ENCODE measurements around the gene ZNF783.

The ZNF783 gene

DNA sequence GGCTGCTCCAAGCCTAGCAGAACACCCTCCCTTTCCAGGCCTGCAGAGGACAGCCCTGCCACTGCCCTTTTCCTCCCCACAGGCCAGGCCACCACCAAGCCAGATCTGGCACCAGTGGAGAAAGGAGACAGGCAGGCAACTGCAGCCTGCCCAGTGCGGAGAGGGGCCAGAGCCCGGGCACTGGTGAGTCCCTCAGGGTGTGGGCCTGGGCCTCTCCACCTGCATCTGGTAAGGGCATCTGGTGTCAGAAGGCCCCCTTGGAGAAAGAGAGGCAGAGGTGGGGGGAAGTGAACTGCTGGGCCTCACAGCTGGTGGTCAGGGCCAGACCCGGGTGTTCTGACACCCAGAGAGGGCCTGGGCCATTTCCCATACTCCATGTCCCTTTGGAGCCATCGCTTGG is 27.9 kb downstream of the ZNF783 start:
- Histone ChIP-seq H2AFZ (ENCODE audit: low read depth, low read length) (no peak overlapping the region), H3K36me3 (ENCODE audit: insufficient read depth, low read length) (no peaks in the 10 kb centered on the region), H3K9me3 (ENCODE audit: low read length) (peaks cover 1% of the 10 kb centered on the region), H3K27me3 (ENCODE audit: insufficient read depth, low read length) (no peaks in the 10 kb centered on the region), H3K4me3 (ENCODE audit: low read length) (no peak overlapping the region), H3K4me1 (ENCODE audit: insufficient read depth, low read length) (no peaks in the 10 kb centered on the region)

GRCh38 chr7:149291036-149291780 is 29.2 kb downstream of the ZNF783 start:
- H3K9me3 ChIP-seq (ENCODE audit: low read length) = peaks cover 1% of the 10 kb centered on the region
- H3K27me3 ChIP-seq (ENCODE audit: insufficient read depth, low read length) = no peaks in the 10 kb centered on the region
- H3K4me3 ChIP-seq (ENCODE audit: low read length) = no peak overlapping the region
- H2AFZ ChIP-seq (ENCODE audit: low read depth, low read length) = no peak overlapping the region
- no peaks in the 10 kb centered on the region for H3K36me3 ChIP-seq (ENCODE audit: insufficient read depth, low read length)
- H3K4me1 ChIP-seq (ENCODE audit: insufficient read depth, low read length) = no peaks in the 10 kb centered on the region

DNA sequence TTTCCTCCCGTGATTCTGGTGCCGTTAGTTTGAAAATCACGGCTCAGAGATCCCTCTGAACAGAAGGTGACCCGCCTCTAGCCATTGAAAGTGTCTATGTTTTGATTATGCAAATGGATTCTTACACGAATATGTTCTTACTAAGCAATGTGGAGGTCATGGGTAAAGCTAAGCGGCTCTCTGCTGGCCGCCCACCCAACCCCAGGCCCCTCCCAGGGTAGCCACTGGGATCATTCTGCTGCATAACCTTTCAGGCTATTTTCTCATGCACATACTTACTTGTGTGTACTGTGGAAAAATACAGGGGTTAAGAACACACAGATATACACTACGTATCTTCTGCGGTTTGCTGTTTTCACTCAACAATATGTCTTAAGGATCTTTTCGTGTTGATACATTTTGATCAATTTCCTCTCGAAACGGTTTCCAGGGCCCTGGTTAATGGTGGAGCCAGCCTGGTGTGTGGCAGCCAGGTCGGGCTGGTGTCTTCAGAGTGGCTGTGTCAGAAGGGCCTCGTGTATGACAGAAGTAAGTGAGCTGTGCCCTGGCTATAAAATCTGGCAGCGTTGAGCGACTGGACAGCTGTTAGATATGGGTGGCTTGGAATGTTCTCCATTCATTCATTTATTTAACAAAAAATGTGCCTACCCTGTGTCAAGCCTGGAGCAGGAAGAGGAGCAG is 29.9 kb downstream of the ZNF783 start:
- H3K9me3 ChIP-seq (ENCODE audit: low read length) = peaks cover 1% of the 10 kb centered on the region
- no peaks in the 10 kb centered on the region for H3K27me3 ChIP-seq (ENCODE audit: insufficient read depth, low read length)
- H3K4me1 ChIP-seq (ENCODE audit: insufficient read depth, low read length) = no peaks in the 10 kb centered on the region
- no peak overlapping the region for H2AFZ ChIP-seq (ENCODE audit: low read depth, low read length)
- H3K4me3 ChIP-seq (ENCODE audit: low read length) = no peak overlapping the region
- no peaks in the 10 kb centered on the region for H3K36me3 ChIP-seq (ENCODE audit: insufficient read depth, low read length)

DNA sequence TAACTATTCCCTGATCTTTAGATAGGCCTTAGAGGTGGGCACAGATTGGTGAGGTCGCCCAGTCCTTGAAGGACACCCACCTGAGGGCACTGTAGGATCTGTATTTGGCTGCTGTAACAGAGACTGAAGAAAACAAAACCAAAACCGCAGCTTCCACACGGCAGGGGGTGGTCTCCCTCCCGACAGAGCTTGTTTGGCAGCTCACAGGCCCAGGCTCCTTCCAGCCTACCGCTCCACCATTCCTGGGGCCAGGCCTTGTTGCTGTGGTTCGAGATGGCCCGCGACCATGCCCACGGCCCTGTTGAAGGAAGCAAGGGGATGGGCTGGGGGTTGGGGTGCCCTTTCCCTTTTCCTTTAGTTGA is 30.4 kb downstream of the ZNF783 start:
- Histone ChIP-seq H3K27me3 (ENCODE audit: insufficient read depth, low read length) (no peaks in the 10 kb centered on the region), H3K4me1 (ENCODE audit: insufficient read depth, low read length) (no peaks in the 10 kb centered on the region), H3K36me3 (ENCODE audit: insufficient read depth, low read length) (no peaks in the 10 kb centered on the region), H2AFZ (ENCODE audit: low read depth, low read length) (no peak overlapping the region), H3K9me3 (ENCODE audit: low read length) (peaks cover 1% of the 10 kb centered on the region), H3K4me3 (ENCODE audit: low read length) (no peak overlapping the region)

DNA sequence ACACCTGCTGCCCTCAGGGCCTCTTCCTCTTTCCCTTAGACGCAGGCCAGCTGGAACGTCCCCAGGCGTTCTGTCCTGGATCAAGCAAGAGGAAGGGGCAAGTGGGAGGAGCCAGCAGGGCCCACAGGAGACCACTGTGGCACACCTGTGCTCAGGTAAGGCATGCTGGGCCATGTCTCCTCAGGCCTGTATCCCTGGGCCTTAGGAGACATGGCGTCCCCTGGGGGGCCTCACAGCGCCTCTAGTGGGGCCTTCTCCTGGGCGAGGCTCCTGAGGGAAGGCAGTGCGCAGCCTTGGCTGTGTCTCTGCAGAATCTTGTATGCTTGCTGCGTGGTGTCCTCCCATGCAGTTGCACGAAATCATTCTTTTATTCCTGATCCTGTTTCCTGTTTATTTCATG is 31.3 kb downstream of the ZNF783 start:
- Histone ChIP-seq H3K4me1 (ENCODE audit: insufficient read depth, low read length) (no peaks in the 10 kb centered on the region), H3K27me3 (ENCODE audit: insufficient read depth, low read length) (no peaks in the 10 kb centered on the region), H3K4me3 (ENCODE audit: low read length) (no peak overlapping the region), H2AFZ (ENCODE audit: low read depth, low read length) (no peak overlapping the region), H3K9me3 (ENCODE audit: low read length) (peaks cover 1% of the 10 kb centered on the region), H3K36me3 (ENCODE audit: insufficient read depth, low read length) (no peaks in the 10 kb centered on the region)

GRCh38 chr7:149293946-149294633 is 32.1 kb downstream of the ZNF783 start:
- Histone ChIP-seq H3K4me3 (ENCODE audit: low read length) (no peak overlapping the region), H2AFZ (ENCODE audit: low read depth, low read length) (no peak overlapping the region), H3K27me3 (ENCODE audit: insufficient read depth, low read length) (no peaks in the 10 kb centered on the region), H3K36me3 (ENCODE audit: insufficient read depth, low read length) (no peaks in the 10 kb centered on the region), H3K4me1 (ENCODE audit: insufficient read depth, low read length) (no peaks in the 10 kb centered on the region), H3K9me3 (ENCODE audit: low read length) (peaks cover 3% of the 10 kb centered on the region)

GRCh38 chr7:149294634-149295480 is 32.9 kb downstream of the ZNF783 start:
- H3K36me3 ChIP-seq (ENCODE audit: insufficient read depth, low read length) = no peaks in the 10 kb centered on the region
- no peaks in the 10 kb centered on the region for H3K4me1 ChIP-seq (ENCODE audit: insufficient read depth, low read length)
- H3K9me3 ChIP-seq (ENCODE audit: low read length) = peaks cover 3% of the 10 kb centered on the region
- no peak overlapping the region for H3K4me3 ChIP-seq (ENCODE audit: low read length)
- H3K27me3 ChIP-seq (ENCODE audit: insufficient read depth, low read length) = no peaks in the 10 kb centered on the region
- no peak overlapping the region for H2AFZ ChIP-seq (ENCODE audit: low read depth, low read length)

DNA sequence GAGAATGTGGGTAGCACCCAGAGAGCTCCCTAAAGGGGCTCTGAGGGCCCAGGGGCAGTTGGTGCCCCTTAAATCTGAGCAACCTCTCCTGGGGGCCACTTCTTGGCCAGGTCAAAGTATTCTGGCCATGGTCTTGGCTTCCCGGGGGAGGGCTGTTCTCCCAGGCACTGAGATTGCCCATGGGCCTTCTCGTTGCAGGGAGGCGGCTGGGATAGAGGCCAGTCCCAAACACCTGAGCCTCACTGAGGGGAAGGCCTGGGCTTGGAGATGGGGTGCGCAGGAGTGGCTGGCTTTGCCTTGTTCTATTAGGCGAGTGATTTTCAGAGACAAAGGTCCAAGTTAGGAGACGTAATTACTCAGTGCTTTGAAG is 33.5 kb downstream of the ZNF783 start:
- Histone ChIP-seq H3K4me1 (ENCODE audit: insufficient read depth, low read length) (no peaks in the 10 kb centered on the region), H3K36me3 (ENCODE audit: insufficient read depth, low read length) (no peaks in the 10 kb centered on the region), H3K27me3 (ENCODE audit: insufficient read depth, low read length) (no peaks in the 10 kb centered on the region), H3K4me3 (ENCODE audit: low read length) (no peak overlapping the region), H2AFZ (ENCODE audit: low read depth, low read length) (no peak overlapping the region), H3K9me3 (ENCODE audit: low read length) (peaks cover 3% of the 10 kb centered on the region)

- Histone ChIP-seq H3K4me1 (ENCODE audit: insufficient read depth, low read length) (no peaks in the 10 kb centered on the region), H3K9me3 (ENCODE audit: low read length) (peaks cover 3% of the 10 kb centered on the region), H3K36me3 (ENCODE audit: insufficient read depth, low read length) (no peaks in the 10 kb centered on the region), H3K27me3 (ENCODE audit: insufficient read depth, low read length) (no peaks in the 10 kb centered on the region), H3K4me3 (ENCODE audit: low read length) (no peak overlapping the region), H2AFZ (ENCODE audit: low read depth, low read length) (no peak overlapping the region)
Measured at GRCh38 chr7:149296368-149296767, 34.4 kb downstream of the ZNF783 start.

- Histone ChIP-seq H2AFZ (ENCODE audit: low read depth, low read length) (no peak overlapping the region), H3K4me3 (ENCODE audit: low read length) (no peak overlapping the region), H3K36me3 (ENCODE audit: insufficient read depth, low read length) (no peaks in the 10 kb centered on the region), H3K9me3 (ENCODE audit: low read length) (peaks cover 3% of the 10 kb centered on the region), H3K27me3 (ENCODE audit: insufficient read depth, low read length) (no peaks in the 10 kb centered on the region), H3K4me1 (ENCODE audit: insufficient read depth, low read length) (no peaks in the 10 kb centered on the region)
Measured at GRCh38 chr7:149297034-149297755, 35.2 kb downstream of the ZNF783 start.

DNA sequence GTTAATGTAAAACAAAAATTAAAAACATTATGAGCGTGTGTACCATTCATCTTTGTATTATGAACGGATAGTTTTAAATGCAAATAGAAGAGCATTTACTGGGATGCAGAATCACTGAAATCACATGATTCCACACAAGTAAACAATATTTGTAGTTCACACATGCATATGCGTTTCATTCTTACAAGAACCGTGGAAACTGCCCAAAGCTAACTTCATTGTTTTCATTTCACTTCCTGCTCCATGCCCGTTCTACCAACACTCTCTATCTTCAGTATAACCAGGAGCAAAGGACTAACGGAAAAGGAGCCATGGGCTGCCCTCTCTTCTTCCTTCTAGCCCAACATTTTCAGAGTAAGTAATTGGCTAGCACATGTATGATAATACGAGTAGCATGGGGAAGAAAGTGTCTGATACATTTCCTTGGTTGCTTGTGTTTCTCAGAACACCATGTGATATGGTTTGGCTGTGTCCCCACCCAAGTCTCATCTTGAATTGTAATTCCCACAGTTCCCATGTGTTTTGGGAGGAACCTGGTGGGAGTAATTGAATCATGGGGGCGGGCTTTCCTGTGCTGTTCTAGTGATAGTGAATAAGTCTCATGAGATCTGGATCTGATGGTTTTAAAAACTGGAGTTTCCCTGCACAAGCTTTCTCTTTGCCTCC is 38.8 kb downstream of the ZNF783 start:
- Histone ChIP-seq H3K9me3 (ENCODE audit: low read length) (peaks cover 2% of the 10 kb centered on the region), H3K27me3 (ENCODE audit: insufficient read depth, low read length) (no peaks in the 10 kb centered on the region), H3K36me3 (ENCODE audit: insufficient read depth, low read length) (no peaks in the 10 kb centered on the region), H2AFZ (ENCODE audit: low read depth, low read length) (no peak overlapping the region), H3K4me3 (ENCODE audit: low read length) (no peak overlapping the region), H3K4me1 (ENCODE audit: insufficient read depth, low read length) (no peaks in the 10 kb centered on the region)

GRCh38 chr7:149302222-149302621 is 40.2 kb downstream of the ZNF783 start:
- Histone ChIP-seq H3K36me3 (ENCODE audit: insufficient read depth, low read length) (no peaks in the 10 kb centered on the region), H3K4me3 (ENCODE audit: low read length) (no peak overlapping the region), H3K27me3 (ENCODE audit: insufficient read depth, low read length) (no peaks in the 10 kb centered on the region), H3K9me3 (ENCODE audit: low read length) (peaks cover 2% of the 10 kb centered on the region), H3K4me1 (ENCODE audit: insufficient read depth, low read length) (no peaks in the 10 kb centered on the region), H2AFZ (ENCODE audit: low read depth, low read length) (no peak overlapping the region)

All from neuron (in vitro differentiated cells).